ENCODE measurements around the gene RMND5A. TPM values are rescaled to one million over a fixed set of nuclear protein-coding genes. Genes with fewer than 3 reads are reported as not detected.
A peak's percentile ranks its signal among the peaks of the same experiment; 100 is the strongest.
"Not testable (repeated sequence)": the region's sequence is repeated elsewhere in the genome, so short reads cannot be mapped to it uniquely, and the experiment has no call there.

The RMND5A gene
- total and polyA plus RNA-seq, 7 donors: 17.7 to 90.8 (median 72.4) TPM

- peaks cover 18% of the 10 kb centered on the region for H3K4me1 ChIP-seq
- DNase-seq: no peak
- H3K4me3 ChIP-seq: no peak overlapping the region
- no peaks in the 10 kb centered on the region for H3K27me3 ChIP-seq (ENCODE audit: insufficient read depth in 3 of 3, low read length in 2 of 3)
- WGBS, 3 donors: 98 to 100% (median 98%) methylated on average over 2 of the region's 2 CpGs
- intact Hi-C loops (cut with DNase I): no loop called here
- TF ChIP-seq CTCF (IDR thresholded peaks at IDR 0.05): no peak
- no peaks in the 10 kb centered on the region for H3K36me3 ChIP-seq (ENCODE audit: insufficient read depth in 1 of 2, low read depth in 1 of 2)
- no peak for ATAC-seq
- H3K27ac ChIP-seq: no peak overlapping the region
- no peaks in the 10 kb centered on the region for H3K9me3 ChIP-seq
Measured at GRCh38 chr2:86706935-86707334, 13.2 kb upstream of the RMND5A start.

GRCh38 chr2:86708126-86708525 lies 12.0 kb upstream of the RMND5A start:
- H3K4me3 ChIP-seq; DNase-seq; H3K36me3 ChIP-seq (ENCODE audit: insufficient read depth in 1 of 2, low read depth in 1 of 2); H3K27me3 ChIP-seq (ENCODE audit: insufficient read depth in 3 of 3, low read length in 2 of 3); ATAC-seq; intact Hi-C loops (cut with DNase I); H3K27ac ChIP-seq; H3K9me3 ChIP-seq: not testable (repeated sequence)
- peaks cover 16% of the 10 kb centered on the region for H3K4me1 ChIP-seq
- WGBS, 3 donors: 89 to 94% (median 91%) methylated on average over 4 of the region's 4 CpGs

GRCh38 chr2:86714579-86715173 lies 5.4 kb upstream of the RMND5A start:
- DNase-seq; intact Hi-C loops (cut with DNase I); H3K4me1 ChIP-seq; H3K36me3 ChIP-seq (ENCODE audit: insufficient read depth in 1 of 2, low read depth in 1 of 2); H3K9me3 ChIP-seq; H3K27me3 ChIP-seq (ENCODE audit: insufficient read depth in 3 of 3, low read length in 2 of 3): not testable (repeated sequence)
- peak; percentile 36 to 75 (median 72) for ATAC-seq
- 6 to 21% (median 18%) methylated on average over 1 of the region's 3 CpGs for WGBS, 3 donors
- Histone ChIP-seq H3K27ac (peak overlapping the region; percentile 91), H3K4me3 (peak overlapping the region; percentile 36)

- H3K27me3 ChIP-seq (ENCODE audit: insufficient read depth in 3 of 3, low read length in 2 of 3); H3K9me3 ChIP-seq; H3K36me3 ChIP-seq (ENCODE audit: insufficient read depth in 1 of 2, low read depth in 1 of 2); DNase-seq; H3K4me1 ChIP-seq; intact Hi-C loops (cut with DNase I): not testable (repeated sequence)
- H3K27ac ChIP-seq: peak overlapping the region; percentile 86
- no CpG with 5 or more reads among the region's 30 CpGs for WGBS, 3 donors
- peak overlapping the region; percentile 75 for H3K4me3 ChIP-seq
- peak; percentile 67 to 76 (median 70) for ATAC-seq
Measured at GRCh38 chr2:86719263-86719636, 841 bp upstream of the RMND5A start.

GRCh38 chr2:86720540-86721320 lies 639 bp downstream of the RMND5A start:
- ATAC-seq: peak; percentile 0 to 31 (median 10)
- DNase-seq: peak; percentile 45 to 78
- Histone ChIP-seq H3K27ac (peak overlapping the region; percentile 86), H3K4me3 (peak overlapping the region; percentile 75)
- H3K36me3 ChIP-seq (ENCODE audit: insufficient read depth in 1 of 2, low read depth in 1 of 2); H3K27me3 ChIP-seq (ENCODE audit: insufficient read depth in 3 of 3, low read length in 2 of 3); H3K4me1 ChIP-seq; H3K9me3 ChIP-seq; intact Hi-C loops (cut with DNase I): not testable (repeated sequence)
- 0 to 1% (median 1%) methylated on average over 27 to 69 of the region's 85 CpGs for WGBS, 3 donors

GRCh38 chr2:86725706-86726105 lies 5.6 kb downstream of the RMND5A start:
- DNase-seq; H3K27me3 ChIP-seq (ENCODE audit: insufficient read depth in 3 of 3, low read length in 2 of 3); intact Hi-C loops (cut with DNase I); H3K9me3 ChIP-seq; H3K36me3 ChIP-seq (ENCODE audit: insufficient read depth in 1 of 2, low read depth in 1 of 2); H3K4me3 ChIP-seq; H3K4me1 ChIP-seq; ATAC-seq; H3K27ac ChIP-seq: not testable (repeated sequence)
- no CpG with 5 or more reads among the region's 2 CpGs for WGBS, 3 donors

GRCh38 chr2:86732040-86732525 lies 12.0 kb downstream of the RMND5A start:
- H3K36me3 ChIP-seq (ENCODE audit: insufficient read depth in 1 of 2, low read depth in 1 of 2); ATAC-seq; H3K4me3 ChIP-seq; H3K4me1 ChIP-seq; intact Hi-C loops (cut with DNase I); H3K27ac ChIP-seq; H3K9me3 ChIP-seq; DNase-seq; H3K27me3 ChIP-seq (ENCODE audit: insufficient read depth in 3 of 3, low read length in 2 of 3): not testable (repeated sequence)
- 30 to 55% (median 41%) methylated on average over 2 of the region's 6 CpGs for WGBS, 3 donors

GRCh38 chr2:86732837-86733236 lies 12.7 kb downstream of the RMND5A start:
- H3K9me3 ChIP-seq; H3K4me3 ChIP-seq; intact Hi-C loops (cut with DNase I); H3K4me1 ChIP-seq; DNase-seq; H3K27me3 ChIP-seq (ENCODE audit: insufficient read depth in 3 of 3, low read length in 2 of 3); H3K27ac ChIP-seq; H3K36me3 ChIP-seq (ENCODE audit: insufficient read depth in 1 of 2, low read depth in 1 of 2): not testable (repeated sequence)
- peak in 2 of 4 donors; percentile 65 to 69 for ATAC-seq

- H3K36me3 ChIP-seq (ENCODE audit: insufficient read depth in 1 of 2, low read depth in 1 of 2); H3K4me3 ChIP-seq; H3K27me3 ChIP-seq (ENCODE audit: insufficient read depth in 3 of 3, low read length in 2 of 3); H3K9me3 ChIP-seq; H3K4me1 ChIP-seq; intact Hi-C loops (cut with DNase I); H3K27ac ChIP-seq; ATAC-seq; DNase-seq: not testable (repeated sequence)
- 89 to 91% methylated on average over 1 of the region's 4 CpGs; no CpG with 5 or more reads in 1 of the 3 donors for WGBS, 3 donors
Measured at GRCh38 chr2:86733528-86733927, 13.4 kb downstream of the RMND5A start.

GRCh38 chr2:86734896-86735295 lies 14.8 kb downstream of the RMND5A start:
- WGBS, 3 donors: no CpG with 5 or more reads among the region's 1 CpG

More at GRCh38 chr2:86734896-86735295, 14.8 kb downstream of the RMND5A start:
- H3K27me3 ChIP-seq (ENCODE audit: insufficient read depth in 3 of 3, low read length in 2 of 3); H3K36me3 ChIP-seq (ENCODE audit: insufficient read depth in 1 of 2, low read depth in 1 of 2); H3K4me3 ChIP-seq; H3K4me1 ChIP-seq; intact Hi-C loops (cut with DNase I); H3K27ac ChIP-seq; DNase-seq; H3K9me3 ChIP-seq; ATAC-seq: not testable (repeated sequence)

Measured in psoas muscle (tissue), 8 donors.